ENCODE measurements around the gene KRTAP4-6.
"Not testable (repeated sequence)": the region's sequence is repeated elsewhere in the genome, so short reads cannot be mapped to it uniquely, and the experiment has no call there.

The KRTAP4-6 gene

GRCh38 chr17:41147531-41148204, 7.3 kb upstream of the KRTAP4-6 start:
- DNase-seq (ENCODE audit: low read depth): no peak

GRCh38 chr17:41145261-41145660, 4.9 kb upstream of the KRTAP4-6 start:
- DNase-seq (ENCODE audit: low read depth): no peak

DNA sequence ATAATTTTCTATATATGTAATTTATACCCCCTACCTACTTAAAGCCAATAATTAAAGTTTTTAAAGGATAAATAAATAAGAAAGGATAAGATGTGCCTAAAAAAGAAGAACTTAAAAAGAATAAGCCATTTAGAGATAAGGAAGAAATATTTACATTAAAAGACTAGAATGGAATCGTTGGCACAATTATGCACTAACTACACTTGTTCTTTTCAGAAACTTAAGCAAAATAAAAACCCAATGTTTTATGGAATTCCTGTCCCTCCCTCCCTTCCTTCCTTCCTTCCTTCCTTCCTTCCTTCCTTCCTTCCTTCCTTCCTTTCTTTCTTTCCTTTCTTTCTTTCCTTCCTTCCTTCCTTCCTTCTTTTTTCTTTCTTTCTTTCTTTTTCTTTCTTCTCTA, 4.5 kb upstream of the KRTAP4-6 start:
- DNase-seq (ENCODE audit: low read depth): no peak

DNA sequence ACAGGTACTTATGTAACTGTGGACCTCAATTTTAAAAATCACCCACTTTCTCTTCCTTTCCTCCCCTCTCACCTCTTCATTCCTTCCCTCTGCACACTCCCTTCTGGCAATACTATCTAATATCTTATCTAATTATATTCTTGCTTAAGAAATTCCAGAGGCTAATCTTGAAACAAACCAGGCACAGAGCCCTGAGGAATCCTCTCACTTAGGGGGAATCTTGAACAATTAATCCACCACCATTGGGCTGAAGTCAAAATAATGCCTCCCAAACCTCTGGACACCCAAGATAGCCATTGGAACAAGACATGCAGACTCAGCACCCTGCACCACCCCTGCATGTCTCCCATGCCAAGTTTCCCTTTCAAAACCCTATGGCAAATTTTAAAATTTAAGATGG, 1.0 kb upstream of the KRTAP4-6 start:
- DNase-seq (ENCODE audit: low read depth): no peak

DNA sequence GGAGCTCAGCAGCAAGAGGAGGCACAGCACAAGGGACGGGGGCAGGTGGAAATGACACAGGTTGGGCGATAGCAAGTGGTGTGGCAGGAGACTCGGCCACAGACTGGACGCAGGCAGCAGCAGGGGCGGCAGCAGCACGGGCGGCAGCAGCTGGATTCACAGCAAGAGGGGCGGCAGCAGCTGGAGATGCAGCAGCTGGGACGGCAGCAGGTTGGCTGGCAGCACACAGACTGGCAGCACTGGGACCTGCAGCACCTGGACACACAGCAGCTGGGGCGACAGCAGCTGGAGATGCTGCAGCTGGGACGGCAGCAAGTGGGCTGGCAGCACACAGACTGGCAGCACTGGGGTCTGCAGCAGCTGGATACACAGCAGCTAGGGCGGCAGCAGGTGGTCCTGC, 479 bp downstream of the KRTAP4-6 start:
- DNase-seq (ENCODE audit: low read depth): not testable (repeated sequence)

GRCh38 chr17:41133880-41134735, 6.2 kb downstream of the KRTAP4-6 start:
- no peak for DNase-seq (ENCODE audit: low read depth)

DNA sequence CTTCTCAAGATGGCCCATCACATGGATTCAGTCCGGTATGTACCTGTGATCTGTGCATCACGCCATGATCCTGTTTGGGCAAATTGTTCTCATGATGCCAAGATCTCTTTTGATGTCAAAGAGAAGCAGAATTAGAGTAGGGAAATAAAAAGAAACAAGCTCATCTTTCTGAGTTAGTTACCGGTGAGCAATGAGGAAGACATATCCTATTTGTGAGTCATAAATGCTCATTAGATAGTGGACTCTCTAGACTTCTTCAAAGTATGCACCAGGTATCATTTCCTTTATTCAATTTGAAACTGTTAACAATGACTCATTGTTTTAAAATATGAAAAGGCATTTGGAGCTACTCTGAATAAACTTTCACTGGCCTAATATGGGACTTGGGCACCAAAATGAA, 8.4 kb downstream of the KRTAP4-6 start:
- DNase-seq (ENCODE audit: low read depth): no peak

DNA sequence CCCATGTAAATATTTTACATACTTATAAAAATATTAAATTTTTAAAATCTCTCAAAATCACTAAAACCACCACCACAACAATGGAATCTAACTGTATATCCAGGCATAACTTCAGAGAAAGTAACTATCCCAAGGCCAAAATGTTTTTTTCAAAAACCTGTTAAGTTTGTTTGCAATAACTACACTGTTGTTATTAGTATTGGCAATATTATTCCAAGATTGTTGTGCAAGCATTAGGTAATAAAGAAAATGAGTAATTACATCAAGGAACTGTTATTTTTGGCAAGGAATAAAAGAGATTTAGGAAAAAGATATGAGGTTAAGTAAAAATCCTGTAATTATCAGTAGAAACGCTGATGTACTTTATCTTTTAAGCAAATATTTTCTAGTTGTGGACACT, 13.0 kb downstream of the KRTAP4-6 start:
- no peak for DNase-seq (ENCODE audit: low read depth)

DNA sequence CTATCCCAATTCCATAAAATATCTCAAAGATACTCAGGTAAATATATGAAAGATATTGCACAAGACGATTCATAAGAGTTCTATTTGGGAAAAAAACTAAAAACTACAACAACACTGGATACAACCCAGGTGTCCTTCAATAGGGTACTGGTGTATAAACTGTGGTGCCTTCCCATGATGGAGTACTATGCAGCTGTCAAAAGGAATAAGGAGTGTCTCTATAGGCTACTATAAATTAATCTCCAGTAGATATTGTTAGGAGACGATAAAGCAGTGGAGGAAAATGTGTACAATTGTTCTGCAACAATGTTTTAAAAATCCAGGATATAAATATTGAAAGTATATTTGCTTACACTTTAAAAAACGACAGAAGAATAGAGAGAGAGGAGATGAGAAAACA, 13.9 kb downstream of the KRTAP4-6 start:
- no peak for DNase-seq (ENCODE audit: low read depth)

GRCh38 chr17:41125064-41125463, 15.3 kb downstream of the KRTAP4-6 start:
- no peak for DNase-seq (ENCODE audit: low read depth)

GRCh38 chr17:41123991-41124371, 16.4 kb downstream of the KRTAP4-6 start, which contains the start of gene KRTAP4-12:
Gene KRTAP4-12, minus strand, starts transcription at chr17:41124182. Its CDS starts 60 bp downstream, at chr17:41124122.
- DNase-seq (ENCODE audit: low read depth): not testable (repeated sequence)

- not testable (repeated sequence) for DNase-seq (ENCODE audit: low read depth)
Observed at GRCh38 chr17:41123292-41123990, 16.9 kb downstream of the KRTAP4-6 start.

DNA sequence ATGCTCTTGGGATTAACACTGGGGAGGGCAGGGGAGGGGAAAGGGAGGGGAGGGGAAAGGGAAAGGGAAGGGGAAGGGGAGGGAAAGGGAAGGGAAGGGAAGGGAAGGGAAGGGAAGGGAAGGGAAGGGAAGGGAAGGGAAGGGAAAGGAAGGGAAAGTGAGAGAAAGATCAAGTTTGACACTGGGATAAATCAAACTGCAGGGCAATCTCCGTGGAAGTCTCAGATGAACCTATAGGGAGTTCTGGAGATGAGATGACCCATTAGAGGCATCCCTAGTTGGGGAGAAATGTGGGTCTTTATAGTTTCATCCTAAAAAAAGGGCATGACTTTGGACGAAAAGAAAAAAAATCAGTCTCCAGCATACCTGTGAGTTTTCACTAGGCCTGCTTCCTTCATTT, 18.6 kb downstream of the KRTAP4-6 start:
- DNase-seq (ENCODE audit: low read depth): no peak

GRCh38 chr17:41119696-41120690, 20.4 kb downstream of the KRTAP4-6 start:
- DNase-seq (ENCODE audit: low read depth): not testable (repeated sequence)

- no peak for DNase-seq (ENCODE audit: low read depth)
Observed at GRCh38 chr17:41118721-41119120, 21.6 kb downstream of the KRTAP4-6 start.

GRCh38 chr17:41117846-41118386, 22.4 kb downstream of the KRTAP4-6 start, which contains the start of gene KRTAP4-11:
Gene KRTAP4-11, minus strand, starts transcription at chr17:41118373. Its CDS starts 58 bp downstream, at chr17:41118315.
- not testable (repeated sequence) for DNase-seq (ENCODE audit: low read depth)

DNA sequence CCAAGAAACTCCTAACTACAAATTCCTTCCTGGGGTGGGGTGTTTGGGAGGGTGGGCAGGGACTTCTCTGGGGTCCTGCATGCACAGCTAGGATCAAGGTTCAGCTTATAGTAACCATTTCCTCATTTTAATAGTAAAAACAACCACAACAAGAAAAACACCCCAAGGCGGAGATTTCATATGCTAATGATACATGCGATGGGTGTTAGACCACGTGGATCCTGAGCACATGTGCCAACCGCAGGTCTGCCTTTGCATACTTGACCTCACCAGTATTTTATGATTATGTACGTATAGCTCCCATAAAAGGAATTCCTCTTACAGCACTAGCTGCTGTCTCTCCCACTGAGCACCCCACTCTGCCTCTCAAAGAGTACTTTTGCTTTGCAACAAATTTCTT, 24.0 kb downstream of the KRTAP4-6 start:
- no peak for DNase-seq (ENCODE audit: low read depth)

DNA sequence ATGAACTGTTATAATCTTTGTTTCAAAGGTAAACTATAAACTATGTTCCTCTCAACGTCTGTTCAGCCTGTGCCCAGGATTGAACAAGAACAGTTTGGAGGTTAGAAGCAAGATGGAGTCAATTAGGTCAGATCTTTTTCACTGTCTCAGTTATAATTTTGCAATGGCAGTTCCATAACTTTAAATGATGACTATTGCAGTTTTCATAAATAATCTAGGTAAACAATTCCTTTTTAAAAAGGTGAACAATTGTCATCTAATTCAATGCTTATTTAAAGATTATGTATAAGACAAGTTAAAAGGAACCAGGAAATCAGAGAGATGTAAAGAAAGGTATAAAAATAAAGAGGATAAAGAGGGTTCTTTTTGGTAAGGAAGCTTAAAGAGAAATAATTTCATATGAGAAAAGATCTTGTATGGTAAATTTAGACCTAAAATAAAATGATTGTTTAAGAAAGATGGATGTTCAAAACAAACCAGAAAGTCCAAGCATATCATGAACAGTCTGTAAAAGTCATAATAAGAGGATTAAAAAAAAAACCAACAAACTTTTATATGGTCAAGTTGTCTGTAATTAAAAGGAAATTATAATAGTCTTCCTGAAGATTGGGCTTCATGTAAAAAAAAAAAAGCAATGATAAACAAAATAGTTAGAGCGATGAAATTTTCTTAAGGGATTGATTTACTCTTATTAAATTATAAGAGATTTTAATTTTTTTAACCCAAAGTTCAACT, 29.0 kb downstream of the KRTAP4-6 start:
- no peak for DNase-seq (ENCODE audit: low read depth)

GRCh38 chr17:41108728-41109386, 31.5 kb downstream of the KRTAP4-6 start:
- DNase-seq (ENCODE audit: low read depth): not testable (repeated sequence)
